ENCODE results near the gene AGBL1. TPM values are rescaled to one million over a fixed set of nuclear protein-coding genes. Genes with fewer than 3 reads are reported as not detected.
A peak's percentile ranks its signal among the peaks of the same experiment; 100 is the strongest.

The AGBL1 gene
- total RNA-seq, 1 donor from 2014 or later = not detected

DNA sequence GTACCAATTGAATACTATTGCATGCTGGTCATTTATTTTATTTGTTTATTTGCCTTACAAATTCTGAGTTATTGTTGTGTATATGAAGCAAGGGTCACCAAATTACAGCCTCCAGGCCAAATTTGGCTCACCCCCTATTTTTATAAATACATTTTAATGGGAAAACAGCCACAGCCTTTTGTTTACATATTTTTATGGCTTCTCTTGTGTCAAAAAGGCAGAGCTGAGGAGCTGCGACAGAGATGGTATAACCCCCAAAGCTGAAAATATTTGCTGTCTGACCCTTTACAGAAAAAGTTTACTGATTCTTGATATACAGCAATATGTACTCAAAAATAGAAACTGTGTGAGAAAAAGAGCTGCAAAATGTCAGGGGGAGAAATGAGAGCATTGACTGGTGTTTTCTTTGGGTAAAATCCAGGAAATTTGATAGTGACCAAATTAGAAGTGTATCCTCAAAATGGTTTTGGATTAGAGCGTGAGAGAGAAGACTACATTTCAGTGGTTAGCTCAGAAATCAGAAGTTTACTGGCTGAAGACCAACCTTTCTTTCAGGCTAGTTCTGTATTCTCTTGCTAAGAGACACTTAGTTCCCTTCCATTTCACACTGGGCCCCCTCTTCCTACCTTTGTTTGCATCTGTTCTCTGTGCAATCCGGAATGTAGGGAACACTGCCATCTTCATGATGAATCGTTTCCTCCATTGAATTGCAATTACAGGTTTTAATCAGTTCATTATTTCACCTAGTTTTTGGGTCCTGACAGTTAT, 757.8 kb downstream of the AGBL1 start:
- Mint-ChIP-seq H3K4me3 (ENCODE audit: unreplicated experiment) (no peak overlapping the region), H3K36me3 (ENCODE audit: low read depth, unreplicated experiment) (no peaks in the 10 kb centered on the region), H3K27me3 (ENCODE audit: low read depth, unreplicated experiment) (no peaks in the 10 kb centered on the region), H3K4me1 (ENCODE audit: low read depth, unreplicated experiment) (no peaks in the 10 kb centered on the region), H3K9me3 (ENCODE audit: unreplicated experiment) (no peaks in the 10 kb centered on the region), H3K27ac (ENCODE audit: unreplicated experiment) (no peak overlapping the region)
- no peak for TF ChIP-seq EZH2 (IDR thresholded peaks at IDR 0.05; ENCODE audit: insufficient read depth, low read length)
- TF ChIP-seq, protein P1, sequence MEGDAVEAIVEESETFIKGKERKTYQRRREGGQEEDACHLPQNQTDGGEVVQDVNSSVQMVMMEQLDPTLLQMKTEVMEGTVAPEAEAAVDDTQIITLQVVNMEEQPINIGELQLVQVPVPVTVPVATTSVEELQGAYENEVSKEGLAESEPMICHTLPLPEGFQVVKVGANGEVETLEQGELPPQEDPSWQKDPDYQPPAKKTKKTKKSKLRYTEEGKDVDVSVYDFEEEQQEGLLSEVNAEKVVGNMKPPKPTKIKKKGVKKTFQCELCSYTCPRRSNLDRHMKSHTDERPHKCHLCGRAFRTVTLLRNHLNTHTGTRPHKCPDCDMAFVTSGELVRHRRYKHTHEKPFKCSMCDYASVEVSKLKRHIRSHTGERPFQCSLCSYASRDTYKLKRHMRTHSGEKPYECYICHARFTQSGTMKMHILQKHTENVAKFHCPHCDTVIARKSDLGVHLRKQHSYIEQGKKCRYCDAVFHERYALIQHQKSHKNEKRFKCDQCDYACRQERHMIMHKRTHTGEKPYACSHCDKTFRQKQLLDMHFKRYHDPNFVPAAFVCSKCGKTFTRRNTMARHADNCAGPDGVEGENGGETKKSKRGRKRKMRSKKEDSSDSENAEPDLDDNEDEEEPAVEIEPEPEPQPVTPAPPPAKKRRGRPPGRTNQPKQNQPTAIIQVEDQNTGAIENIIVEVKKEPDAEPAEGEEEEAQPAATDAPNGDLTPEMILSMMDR (IDR thresholded peaks at IDR 0.05; ENCODE audit: insufficient read depth, low read depth, low read length) = no peak
- DNase-seq (ENCODE audit: low read depth) (peak; percentile 72), FAIRE-seq (no peak)
- Histone ChIP-seq H3K27me3 (ENCODE audit: insufficient read depth, low read length) (no peaks in the 10 kb centered on the region), H3K9ac (ENCODE audit: low read length) (no peak overlapping the region), H3K36me3 (ENCODE audit: insufficient read depth, low read length) (no peaks in the 10 kb centered on the region), H3K4me1 (ENCODE audit: insufficient read depth, low read length) (peaks cover 3% of the 10 kb centered on the region), H3K27ac (ENCODE audit: low read depth, low read length) (no peak overlapping the region), H2AFZ (ENCODE audit: low read depth, low read length) (no peak overlapping the region), H3K79me2 (ENCODE audit: insufficient read depth, low read length) (no peaks in the 10 kb centered on the region), H4K20me1 (ENCODE audit: insufficient read depth, low read length) (no peaks in the 10 kb centered on the region), H3K4me2 (ENCODE audit: low read length) (peak overlapping the region; percentile 23), H3K9me3 (ENCODE audit: insufficient read depth, low read depth, low read length) (no peaks in the 10 kb centered on the region), H3K4me3 (ENCODE audit: insufficient read depth, low read depth, low read length) (no peak overlapping the region)

DNA sequence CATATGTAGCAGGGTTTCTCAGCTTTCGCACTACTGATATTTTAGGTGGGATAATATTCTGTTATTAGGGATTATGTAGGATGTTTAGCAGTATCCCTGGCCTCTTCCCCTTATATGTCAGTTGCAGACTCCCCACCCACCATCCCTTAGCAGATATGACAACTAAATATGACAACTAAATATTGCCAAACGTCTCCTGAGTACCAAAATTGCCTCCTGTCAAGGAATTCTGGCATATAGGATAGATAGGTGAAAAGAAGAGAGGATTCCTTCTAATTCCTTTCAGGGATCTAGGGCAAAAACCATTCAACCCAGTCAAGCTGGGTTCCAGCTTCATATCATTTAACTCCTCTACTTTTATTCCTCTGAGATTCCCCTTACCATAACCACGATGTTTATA, 759.8 kb downstream of the AGBL1 start:
- Histone ChIP-seq H3K27me3 (ENCODE audit: insufficient read depth, low read length) (no peaks in the 10 kb centered on the region), H3K36me3 (ENCODE audit: insufficient read depth, low read length) (no peaks in the 10 kb centered on the region), H3K4me3 (ENCODE audit: insufficient read depth, low read depth, low read length) (no peak overlapping the region), H3K79me2 (ENCODE audit: insufficient read depth, low read length) (no peaks in the 10 kb centered on the region), H3K27ac (ENCODE audit: low read depth, low read length) (no peak overlapping the region), H3K4me1 (ENCODE audit: insufficient read depth, low read length) (peaks cover 3% of the 10 kb centered on the region), H2AFZ (ENCODE audit: low read depth, low read length) (no peak overlapping the region), H3K9me3 (ENCODE audit: insufficient read depth, low read depth, low read length) (no peaks in the 10 kb centered on the region), H3K4me2 (ENCODE audit: low read length) (no peak overlapping the region), H4K20me1 (ENCODE audit: insufficient read depth, low read length) (no peaks in the 10 kb centered on the region), H3K9ac (ENCODE audit: low read length) (no peak overlapping the region)
- FAIRE-seq (no peak), DNase-seq (ENCODE audit: low read depth) (no peak)
- Mint-ChIP-seq H3K27me3 (ENCODE audit: low read depth, unreplicated experiment) (no peaks in the 10 kb centered on the region), H3K4me3 (ENCODE audit: unreplicated experiment) (no peak overlapping the region), H3K36me3 (ENCODE audit: low read depth, unreplicated experiment) (no peaks in the 10 kb centered on the region), H3K9me3 (ENCODE audit: unreplicated experiment) (no peaks in the 10 kb centered on the region), H3K27ac (ENCODE audit: unreplicated experiment) (no peak overlapping the region), H3K4me1 (ENCODE audit: low read depth, unreplicated experiment) (no peaks in the 10 kb centered on the region)
- TF ChIP-seq, protein P1 (IDR thresholded peaks at IDR 0.05; ENCODE audit: insufficient read depth, low read depth, low read length) = no peak
- no peak for TF ChIP-seq EZH2 (IDR thresholded peaks at IDR 0.05; ENCODE audit: insufficient read depth, low read length)

DNA sequence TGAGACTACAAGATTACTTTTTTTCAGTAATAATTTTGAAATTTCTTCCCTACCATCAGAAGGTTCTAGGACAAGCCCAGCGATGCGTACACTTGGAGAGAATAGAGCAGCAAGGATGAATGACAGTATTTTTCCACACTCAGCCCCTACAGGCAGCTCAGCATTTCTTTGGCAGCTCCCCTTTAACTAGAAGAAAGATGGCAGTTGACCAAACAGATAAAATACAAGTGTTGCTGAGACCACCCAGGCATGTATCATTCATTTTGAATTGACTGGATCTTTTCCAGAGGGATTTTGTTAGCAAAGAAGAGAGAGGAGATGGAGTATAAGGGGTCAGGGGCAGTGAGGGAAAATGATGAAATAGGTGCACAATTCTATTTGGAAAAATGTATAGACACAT, 761.3 kb downstream of the AGBL1 start:
- Histone ChIP-seq H4K20me1 (ENCODE audit: insufficient read depth, low read length) (no peaks in the 10 kb centered on the region), H2AFZ (ENCODE audit: low read depth, low read length) (no peak overlapping the region), H3K9ac (ENCODE audit: low read length) (no peak overlapping the region), H3K27ac (ENCODE audit: low read depth, low read length) (no peak overlapping the region), H3K27me3 (ENCODE audit: insufficient read depth, low read length) (no peaks in the 10 kb centered on the region), H3K79me2 (ENCODE audit: insufficient read depth, low read length) (no peaks in the 10 kb centered on the region), H3K36me3 (ENCODE audit: insufficient read depth, low read length) (no peaks in the 10 kb centered on the region), H3K4me1 (ENCODE audit: insufficient read depth, low read length) (peaks cover 3% of the 10 kb centered on the region), H3K9me3 (ENCODE audit: insufficient read depth, low read depth, low read length) (no peaks in the 10 kb centered on the region), H3K4me2 (ENCODE audit: low read length) (no peak overlapping the region), H3K4me3 (ENCODE audit: insufficient read depth, low read depth, low read length) (no peak overlapping the region)
- FAIRE-seq (no peak), DNase-seq (ENCODE audit: low read depth) (no peak)
- H3K9me3 Mint-ChIP-seq (ENCODE audit: unreplicated experiment) = peaks cover 2% of the 10 kb centered on the region
- H3K36me3 Mint-ChIP-seq (ENCODE audit: low read depth, unreplicated experiment) = no peaks in the 10 kb centered on the region
- no peak for TF ChIP-seq EZH2 (IDR thresholded peaks at IDR 0.05; ENCODE audit: insufficient read depth, low read length)
- TF ChIP-seq, protein P1 (IDR thresholded peaks at IDR 0.05; ENCODE audit: insufficient read depth, low read depth, low read length) = no peak
- H3K27me3 Mint-ChIP-seq (ENCODE audit: low read depth, unreplicated experiment) = no peaks in the 10 kb centered on the region
- H3K4me1 Mint-ChIP-seq (ENCODE audit: low read depth, unreplicated experiment) = peaks cover under 1% of the 10 kb centered on the region
- no peak overlapping the region for H3K27ac Mint-ChIP-seq (ENCODE audit: unreplicated experiment)
- H3K4me3 Mint-ChIP-seq (ENCODE audit: unreplicated experiment) = no peak overlapping the region
